ENCODE results near the gene SUPT3H. TPM values are rescaled to one million over a fixed set of nuclear protein-coding genes. Genes with fewer than 3 reads are reported as not detected.

The SUPT3H gene
- total RNA-seq, 4 donors from 2014 or later: 1.1 to 4.7 (median 3.7) TPM

GRCh38 chr6:44959651-44960050 is 418.1 kb downstream of the SUPT3H start:
- WGBS: 87% methylated on average over 3 of the region's 3 CpGs
- Histone ChIP-seq H3K36me3 (no peaks in the 10 kb centered on the region), H3K27ac (no peak overlapping the region), H3K4me3 (no peak overlapping the region), H3K4me1 (no peaks in the 10 kb centered on the region), H3K9me3 (no peaks in the 10 kb centered on the region), H3K27me3 (no peaks in the 10 kb centered on the region)
- DNase-seq (ENCODE audit: low spot score in 2 of 2): no peak
- no peak for TF ChIP-seq CTCF (IDR thresholded peaks at IDR 0.05)
- no peak for TF ChIP-seq POLR2A (IDR thresholded peaks at IDR 0.05)
- no peak for TF ChIP-seq EP300 (IDR thresholded peaks at IDR 0.05)
- TF ChIP-seq POLR2AphosphoS5 (IDR thresholded peaks at IDR 0.05): no peak

DNA sequence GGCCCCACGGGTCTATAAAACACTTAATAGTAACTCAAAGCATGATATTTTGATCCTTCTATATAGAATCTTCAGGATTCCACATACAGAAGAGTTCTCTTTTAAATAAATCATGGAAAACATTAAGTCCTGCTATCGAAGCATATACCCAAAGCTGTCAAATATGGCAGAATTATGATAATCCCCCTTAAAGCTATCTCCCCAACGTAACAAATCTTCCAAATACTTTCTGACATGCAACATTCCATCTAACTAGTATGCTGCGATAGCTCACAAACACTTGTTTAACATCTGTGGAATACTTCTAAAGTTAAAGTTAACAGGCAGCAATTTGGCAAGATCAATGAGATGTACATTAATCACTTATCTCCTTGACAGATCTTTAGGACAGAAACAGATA is 420.6 kb downstream of the SUPT3H start:
- no peak for DNase-seq (ENCODE audit: low spot score in 2 of 2)

DNA sequence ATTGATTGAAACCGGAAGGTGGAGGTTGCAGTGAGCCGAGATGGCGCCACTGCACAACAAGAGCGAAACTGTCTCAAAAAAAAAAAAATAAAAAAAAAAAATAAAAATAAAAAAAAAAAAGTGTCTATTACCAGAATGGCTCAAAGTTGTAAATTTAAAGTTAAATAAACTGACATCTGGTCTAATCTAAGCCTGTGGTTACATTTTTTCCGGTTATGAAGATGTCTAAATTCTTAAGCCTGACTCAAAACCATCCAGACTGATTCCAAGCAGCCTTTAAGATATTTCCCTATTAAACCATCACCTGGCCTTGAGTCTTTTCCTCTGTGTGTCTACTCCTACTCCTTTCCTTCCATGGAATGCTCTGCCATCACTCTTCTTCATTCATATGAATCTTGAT is 421.3 kb downstream of the SUPT3H start:
- Histone ChIP-seq H3K27me3 (no peaks in the 10 kb centered on the region), H3K36me3 (peaks cover 2% of the 10 kb centered on the region), H3K9me3 (no peaks in the 10 kb centered on the region), H3K4me3 (no peak overlapping the region), H3K4me1 (no peaks in the 10 kb centered on the region), H3K27ac (no peak overlapping the region)
- DNase-seq (ENCODE audit: low spot score in 2 of 2): no peak
- WGBS: 84% methylated on average over 5 of the region's 5 CpGs
- TF ChIP-seq CTCF (IDR thresholded peaks at IDR 0.05) (no peak), EP300 (IDR thresholded peaks at IDR 0.05) (no peak), POLR2AphosphoS5 (IDR thresholded peaks at IDR 0.05) (no peak), POLR2A (IDR thresholded peaks at IDR 0.05) (no peak)

More for the DNA sequence above, 420.6 kb downstream of the SUPT3H start:
- WGBS: 65% methylated on average over 4 of the region's 4 CpGs
- H3K4me1 ChIP-seq: no peaks in the 10 kb centered on the region
- H3K27ac ChIP-seq: no peak overlapping the region
- H3K27me3 ChIP-seq: no peaks in the 10 kb centered on the region
- no peaks in the 10 kb centered on the region for H3K36me3 ChIP-seq
- H3K9me3 ChIP-seq: no peaks in the 10 kb centered on the region
- no peak overlapping the region for H3K4me3 ChIP-seq
- TF ChIP-seq POLR2AphosphoS5 (IDR thresholded peaks at IDR 0.05) (no peak), CTCF (IDR thresholded peaks at IDR 0.05) (no peak), POLR2A (IDR thresholded peaks at IDR 0.05) (no peak), EP300 (IDR thresholded peaks at IDR 0.05) (no peak)

DNA sequence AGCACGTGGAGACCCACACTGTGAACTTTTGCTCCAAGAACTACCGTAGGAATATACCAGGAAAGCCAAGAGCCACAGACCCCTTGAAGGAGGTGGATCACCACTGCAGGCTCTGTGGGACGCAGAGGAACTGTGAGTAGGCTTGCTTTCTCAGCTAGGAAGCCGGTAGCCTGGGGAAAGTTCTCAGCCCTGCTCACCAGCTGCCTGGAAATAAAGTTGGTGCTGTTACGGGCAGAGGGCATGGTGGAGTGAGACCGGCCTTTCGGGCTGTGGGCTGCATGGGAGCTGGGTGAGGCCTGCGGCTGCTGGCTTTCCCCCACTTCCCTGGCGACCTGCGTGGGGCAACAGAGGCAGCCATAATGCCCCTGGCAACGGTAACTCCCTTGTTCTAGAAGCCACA is 422.6 kb downstream of the SUPT3H start:
- H3K4me3 ChIP-seq: no peak overlapping the region
- H3K4me1 ChIP-seq: no peaks in the 10 kb centered on the region
- TF ChIP-seq POLR2AphosphoS5 (IDR thresholded peaks at IDR 0.05) (no peak), CTCF (IDR thresholded peaks at IDR 0.05) (no peak), POLR2A (IDR thresholded peaks at IDR 0.05) (no peak), EP300 (IDR thresholded peaks at IDR 0.05) (no peak)
- no peaks in the 10 kb centered on the region for H3K9me3 ChIP-seq
- H3K27ac ChIP-seq: no peak overlapping the region
- WGBS: 83% methylated on average over 6 of the region's 11 CpGs
- H3K27me3 ChIP-seq: no peaks in the 10 kb centered on the region
- no peak for DNase-seq (ENCODE audit: low spot score in 2 of 2)
- H3K36me3 ChIP-seq: peaks cover 4% of the 10 kb centered on the region

GRCh38 chr6:44954281-44954680 is 423.5 kb downstream of the SUPT3H start:
- WGBS: 90% methylated on average over 4 of the region's 4 CpGs
- no peaks in the 10 kb centered on the region for H3K27me3 ChIP-seq
- H3K9me3 ChIP-seq: no peaks in the 10 kb centered on the region
- peaks cover 4% of the 10 kb centered on the region for H3K36me3 ChIP-seq
- H3K27ac ChIP-seq: no peak overlapping the region
- TF ChIP-seq POLR2AphosphoS5 (IDR thresholded peaks at IDR 0.05) (no peak), CTCF (IDR thresholded peaks at IDR 0.05) (no peak), POLR2A (IDR thresholded peaks at IDR 0.05) (no peak), EP300 (IDR thresholded peaks at IDR 0.05) (no peak)
- H3K4me3 ChIP-seq: no peak overlapping the region
- no peaks in the 10 kb centered on the region for H3K4me1 ChIP-seq
- no peak for DNase-seq (ENCODE audit: low spot score in 2 of 2)
